Measurements from ENCODE around the gene CASK.

DNA sequence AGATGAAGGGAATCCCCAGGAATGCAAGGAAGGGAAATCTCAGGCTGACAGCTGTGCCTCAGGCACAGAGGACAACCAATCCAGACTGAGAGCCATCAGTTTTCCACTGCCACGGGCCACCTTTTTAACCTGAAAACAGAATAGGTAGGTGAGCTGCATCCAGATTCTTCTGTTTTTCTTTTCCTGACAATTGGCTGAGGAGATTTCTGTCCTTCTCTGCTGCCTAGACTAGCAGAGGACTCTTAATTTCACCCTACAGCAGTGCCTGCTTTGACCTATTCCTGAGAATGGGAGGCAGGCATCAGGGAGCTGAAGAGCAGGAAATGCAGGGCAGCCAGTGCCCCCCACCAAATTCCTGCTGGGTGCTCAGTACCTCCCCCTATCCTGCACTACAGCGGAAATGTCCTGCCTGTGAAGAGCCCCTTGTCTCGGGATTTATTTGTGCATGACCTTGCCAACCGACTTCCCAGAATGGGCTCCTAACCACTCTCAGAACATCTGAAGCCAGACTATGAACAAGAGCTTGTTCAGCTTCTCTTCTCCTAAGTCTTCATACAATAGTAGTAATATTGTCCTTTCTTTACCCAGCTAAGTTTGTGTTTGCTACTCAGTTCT is 65.1 kb downstream of the CASK start:
- TF ChIP-seq, protein P1, sequence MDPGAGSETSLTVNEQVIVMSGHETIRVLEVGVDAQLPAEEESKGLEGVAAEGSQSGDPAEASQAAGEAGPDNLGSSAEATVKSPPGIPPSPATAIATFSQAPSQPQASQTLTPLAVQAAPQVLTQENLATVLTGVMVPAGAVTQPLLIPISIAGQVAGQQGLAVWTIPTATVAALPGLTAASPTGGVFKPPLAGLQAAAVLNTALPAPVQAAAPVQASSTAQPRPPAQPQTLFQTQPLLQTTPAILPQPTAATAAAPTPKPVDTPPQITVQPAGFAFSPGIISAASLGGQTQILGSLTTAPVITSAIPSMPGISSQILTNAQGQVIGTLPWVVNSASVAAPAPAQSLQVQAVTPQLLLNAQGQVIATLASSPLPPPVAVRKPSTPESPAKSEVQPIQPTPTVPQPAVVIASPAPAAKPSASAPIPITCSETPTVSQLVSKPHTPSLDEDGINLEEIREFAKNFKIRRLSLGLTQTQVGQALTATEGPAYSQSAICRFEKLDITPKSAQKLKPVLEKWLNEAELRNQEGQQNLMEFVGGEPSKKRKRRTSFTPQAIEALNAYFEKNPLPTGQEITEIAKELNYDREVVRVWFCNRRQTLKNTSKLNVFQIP (CRISPR knock-in tag; IDR thresholded peaks at IDR 0.05; ENCODE audit: borderline replicate concordance, low read depth) = no peak
- TF ChIP-seq ISL1 (CRISPR knock-in tag; IDR thresholded peaks at IDR 0.05) = no peak
- no peak for TF ChIP-seq ZFP3 (CRISPR knock-in tag; IDR thresholded peaks at IDR 0.05)
- no peak for TF ChIP-seq ESRRG (CRISPR knock-in tag; IDR thresholded peaks at IDR 0.05)
- no peak for TF ChIP-seq RARB (CRISPR knock-in tag; IDR thresholded peaks at IDR 0.05)
- TF ChIP-seq ARNTL (CRISPR knock-in tag; IDR thresholded peaks at IDR 0.05; ENCODE audit: borderline replicate concordance, low read depth) = no peak
- TF ChIP-seq, protein P2, sequence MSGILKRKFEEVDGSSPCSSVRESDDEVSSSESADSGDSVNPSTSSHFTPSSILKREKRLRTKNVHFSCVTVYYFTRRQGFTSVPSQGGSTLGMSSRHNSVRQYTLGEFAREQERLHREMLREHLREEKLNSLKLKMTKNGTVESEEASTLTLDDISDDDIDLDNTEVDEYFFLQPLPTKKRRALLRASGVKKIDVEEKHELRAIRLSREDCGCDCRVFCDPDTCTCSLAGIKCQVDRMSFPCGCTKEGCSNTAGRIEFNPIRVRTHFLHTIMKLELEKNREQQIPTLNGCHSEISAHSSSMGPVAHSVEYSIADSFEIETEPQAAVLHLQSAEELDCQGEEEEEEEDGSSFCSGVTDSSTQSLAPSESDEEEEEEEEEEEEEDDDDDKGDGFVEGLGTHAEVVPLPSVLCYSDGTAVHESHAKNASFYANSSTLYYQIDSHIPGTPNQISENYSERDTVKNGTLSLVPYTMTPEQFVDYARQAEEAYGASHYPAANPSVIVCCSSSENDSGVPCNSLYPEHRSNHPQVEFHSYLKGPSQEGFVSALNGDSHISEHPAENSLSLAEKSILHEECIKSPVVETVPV (CRISPR knock-in tag; IDR thresholded peaks at IDR 0.05) = no peak
- TF ChIP-seq SNAI2 (CRISPR knock-in tag; IDR thresholded peaks at IDR 0.05) = no peak
- TF ChIP-seq, protein P3, sequence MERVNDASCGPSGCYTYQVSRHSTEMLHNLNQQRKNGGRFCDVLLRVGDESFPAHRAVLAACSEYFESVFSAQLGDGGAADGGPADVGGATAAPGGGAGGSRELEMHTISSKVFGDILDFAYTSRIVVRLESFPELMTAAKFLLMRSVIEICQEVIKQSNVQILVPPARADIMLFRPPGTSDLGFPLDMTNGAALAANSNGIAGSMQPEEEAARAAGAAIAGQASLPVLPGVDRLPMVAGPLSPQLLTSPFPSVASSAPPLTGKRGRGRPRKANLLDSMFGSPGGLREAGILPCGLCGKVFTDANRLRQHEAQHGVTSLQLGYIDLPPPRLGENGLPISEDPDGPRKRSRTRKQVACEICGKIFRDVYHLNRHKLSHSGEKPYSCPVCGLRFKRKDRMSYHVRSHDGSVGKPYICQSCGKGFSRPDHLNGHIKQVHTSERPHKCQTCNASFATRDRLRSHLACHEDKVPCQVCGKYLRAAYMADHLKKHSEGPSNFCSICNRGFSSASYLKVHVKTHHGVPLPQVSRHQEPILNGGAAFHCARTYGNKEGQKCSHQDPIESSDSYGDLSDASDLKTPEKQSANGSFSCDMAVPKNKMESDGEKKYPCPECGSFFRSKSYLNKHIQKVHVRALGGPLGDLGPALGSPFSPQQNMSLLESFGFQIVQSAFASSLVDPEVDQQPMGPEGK (CRISPR knock-in tag; IDR thresholded peaks at IDR 0.05; ENCODE audit: borderline replicate concordance) = no peak
- TF ChIP-seq GLIS3 (CRISPR knock-in tag; IDR thresholded peaks at IDR 0.05) = no peak
- no peak for TF ChIP-seq TOX (CRISPR knock-in tag; IDR thresholded peaks at IDR 0.05; ENCODE audit: borderline replicate concordance)

Data from SK-N-SH treated with all-trans-retinoic acid at 6 μM for 48 hours (cell line).